HepG2 (cell line): ENCODE results near the gene TCF12. TPM values are rescaled to one million over a fixed set of nuclear protein-coding genes. Genes with fewer than 3 reads are reported as not detected.
A peak's percentile ranks its signal among the peaks of the same experiment; 100 is the strongest.

Experiments used
- ATAC-seq: fragments of 200-7000 bp; cut with Tn5 transposase; 3 replicates; pipeline ENCODE4 v1.9.1; 2020; ENCODE audit warnings: mild to moderate bottlenecking, moderate library complexity
- BruUV-seq: library from RNA; stranded (reverse); fragments of 400-500 nt; replicated peaks from 2 replicates; lab custom pipeline; 2021; lab: Mats Ljungman, UMichigan
- CTCF ChIA-PET: fragments of 300-600 bp; formaldehyde crosslinking; extraction: SDS; loops from one replicate; lab custom pipeline; 2021; ENCODE audit warnings: low total read pairs, inconsistent platforms, low intra/inter-chr PET ratio; lab: Yijun Ruan, JAX
- POLR2A ChIA-PET: fragments of 350-600 bp; sonication (Branson Sonifier 250); formaldehyde crosslinking; loops from one replicate; lab custom pipeline; 2020; ENCODE audit warnings: antibody characterized with exemption, inconsistent platforms; lab: Yijun Ruan, JAX
- DNase-seq: peaks from one replicate; pipeline ENCODE4 v3.0.0-alpha.2; 2015; ENCODE audit warnings: low spot score
- FAIRE-seq: peaks from 3 replicates; lab custom pipeline; 2011; peaks lifted over from hg19 to GRCh38; lab: Jason Lieb, UNC
- H2AFZ ChIP-seq: one replicate; pipeline ENCODE4 v1.6.1; 2011; ENCODE audit warnings: low read length, inconsistent platforms
- H3K27ac ChIP-seq: fragments of 300-600 bp; 3 replicates; pipeline ENCODE4 v1.8.0; 2011; ENCODE audit warnings: mixed run types, mild to moderate bottlenecking, mixed read lengths, low read length, inconsistent platforms; ENCODE audit not compliant: insufficient read depth; ENCODE audit errors: extremely low read length
- H3K27me3 ChIP-seq, 2 experiments: fragments of 200-600 bp in 1 of 2; 2 replicates in 1 of 2; 3 replicates in 1 of 2; pipeline versions ENCODE4 v1.6.0 to v1.8.0; 2011; ENCODE audit warnings: low read length in 2 of 2, mild to moderate bottlenecking in 2 of 2, moderate library complexity in 2 of 2, inconsistent platforms in 1 of 2; ENCODE audit not compliant: insufficient read depth in 2 of 2, control insufficient read depth in 1 of 2
- H3K36me3 ChIP-seq, 2 experiments: fragments of 200-600 bp in 1 of 2; replicated peaks in 1 of 2; 2 replicates in 1 of 2; 3 replicates in 1 of 2; pipeline versions ENCODE4 v1.5.1 to v1.8.0; 2011; ENCODE audit warnings: low read length in 2 of 2, inconsistent platforms in 1 of 2; ENCODE audit not compliant: insufficient read depth in 2 of 2, control insufficient read depth in 1 of 2
- H3K4me1 ChIP-seq: 2 replicates; pipeline ENCODE4 v1.5.1; 2012; ENCODE audit warnings: low read length, inconsistent platforms; ENCODE audit not compliant: insufficient read depth
- H3K4me2 ChIP-seq: 2 replicates; pipeline ENCODE4 v1.6.0; 2011; ENCODE audit warnings: low read depth, low read length, inconsistent platforms
- H3K4me3 ChIP-seq, 3 experiments: fragments of 200-600 bp in 1 of 3; sonication (generic), shearing (Covaris generic) in 1 of 3; replicated peaks in 1 of 3; 2 replicates each; pipeline ENCODE4 v1.5.1; 2011 to 2016; ENCODE audit warnings: low read length in 3 of 3, inconsistent platforms in 2 of 3, low read depth in 2 of 3, mild to moderate bottlenecking in 2 of 3, control low read depth in 1 of 3, mixed read lengths in 1 of 3; ENCODE audit not compliant: insufficient read depth in 1 of 3
- H3K79me2 ChIP-seq: one replicate; pipeline ENCODE4 v1.6.1; 2011; ENCODE audit warnings: low read length, inconsistent platforms; ENCODE audit not compliant: insufficient read depth
- H3K9ac ChIP-seq: 2 replicates; pipeline ENCODE4 v1.6.0; 2011; ENCODE audit warnings: mild to moderate bottlenecking, low read depth, low read length, inconsistent platforms; ENCODE audit not compliant: insufficient read depth
- H3K9me3 ChIP-seq: 2 replicates; pipeline ENCODE4 v1.5.1; 2012; ENCODE audit warnings: mild to moderate bottlenecking, low read length
- H4K20me1 ChIP-seq: 2 replicates; pipeline ENCODE4 v1.6.0; 2011; ENCODE audit warnings: inconsistent platforms, mild to moderate bottlenecking, low read length, moderate library complexity; ENCODE audit not compliant: insufficient read depth
- E2F1 ChIP-seq: sonication (generic); formaldehyde crosslinking; IDR thresholded peaks from 2 replicates; pipeline ENCODE4 v1.5.0; 2020; ENCODE audit warnings: missing genetic modification reagents
- FLYWCH1 ChIP-seq: sonication (generic); formaldehyde crosslinking; IDR thresholded peaks from 2 replicates; pipeline ENCODE4 v1.8.1; 2023; ENCODE audit warnings: mild to moderate bottlenecking, missing genetic modification reagents
- FOXC1 ChIP-seq: sonication (generic); formaldehyde crosslinking; IDR thresholded peaks from 2 replicates; pipeline ENCODE4 v1.8.0; 2022; ENCODE audit warnings: mild to moderate bottlenecking, missing genetic modification reagents, borderline replicate concordance
- HHEX ChIP-seq: IDR thresholded peaks from 2 replicates; pipeline ENCODE4 v1.6.1; 2016; ENCODE audit warnings: control low read depth
- HOXA3 ChIP-seq: sonication (generic); formaldehyde crosslinking; IDR thresholded peaks from 2 replicates; pipeline ENCODE4 v1.5.0; 2020; ENCODE audit warnings: missing genetic modification reagents
- PLRG1 ChIP-seq: fragments of 450-650 bp; conservative IDR thresholded peaks from 2 replicates; pipeline ENCODE4 v1.6.1; 2016
- RXRB ChIP-seq: IDR thresholded peaks from 2 replicates; pipeline ENCODE4 v1.6.1; 2016; ENCODE audit warnings: borderline replicate concordance, missing genetic modification reagents, missing compliant biosample characterization
- SALL2 ChIP-seq: sonication (generic); formaldehyde crosslinking; IDR thresholded peaks from 2 replicates; pipeline ENCODE4 v1.8.1; 2023; ENCODE audit warnings: mild to moderate bottlenecking, missing genetic modification reagents, inconsistent platforms
- SKIL ChIP-seq: sonication (generic); formaldehyde crosslinking; IDR thresholded peaks from 2 replicates; pipeline ENCODE4 v1.8.0; 2022; ENCODE audit warnings: missing genetic modification reagents, mild to moderate bottlenecking, moderate library complexity, borderline replicate concordance
- ZBTB37 ChIP-seq: sonication (generic); formaldehyde crosslinking; IDR thresholded peaks from 2 replicates; pipeline ENCODE4 v1.4.0; 2020; ENCODE audit warnings: mild to moderate bottlenecking, missing genetic modification reagents
- ZNF280B ChIP-seq: sonication (generic); formaldehyde crosslinking; IDR thresholded peaks from 2 replicates; pipeline ENCODE4 v1.5.0; 2020; ENCODE audit warnings: missing genetic modification reagents, mild to moderate bottlenecking, borderline replicate concordance
- ZNF441 ChIP-seq: sonication (generic); formaldehyde crosslinking; IDR thresholded peaks from 2 replicates; pipeline ENCODE4 v1.7.0; 2021; ENCODE audit warnings: missing genetic modification reagents, borderline replicate concordance
- ZNF550 ChIP-seq: sonication (generic); formaldehyde crosslinking; IDR thresholded peaks from 2 replicates; pipeline ENCODE4 v1.4.0; 2020; ENCODE audit warnings: mild to moderate bottlenecking, missing genetic modification reagents, borderline replicate concordance
- ZNF816 ChIP-seq: sonication (generic); formaldehyde crosslinking; IDR thresholded peaks from 2 replicates; pipeline ENCODE4 v1.8.0; 2022; ENCODE audit warnings: missing genetic modification reagents, mild to moderate bottlenecking, borderline replicate concordance
- ZNF83 ChIP-seq: sonication (generic); formaldehyde crosslinking; IDR thresholded peaks from 2 replicates; pipeline ENCODE4 v1.4.0; 2020; ENCODE audit warnings: missing genetic modification reagents, mild to moderate bottlenecking, borderline replicate concordance
- ZNF891 ChIP-seq: sonication (generic); formaldehyde crosslinking; IDR thresholded peaks from 2 replicates; pipeline ENCODE4 v1.5.0; 2020; ENCODE audit warnings: mild to moderate bottlenecking, missing genetic modification reagents
- ZSCAN9 ChIP-seq: IDR thresholded peaks from 2 replicates; pipeline ENCODE4 v1.6.1; 2016; ENCODE audit warnings: borderline replicate concordance
- WGBS: methylation state at CpG from one replicate; pipeline ENCODE4 v1.1.6; 2017; ENCODE audit warnings: low lambda C conversion rate; 5-methylcytosine and 5-hydroxymethylcytosine counted together
- in situ Hi-C: cut with HindIII; loops from 2 replicates; pipeline ENCODE4 v1.10.0; 2017; ENCODE audit warnings: low pct_unique_long_range_greater_than_20kb; ENCODE audit not compliant: extremely low pct_ligation_motif_present
- intact Hi-C: fragments of 100-400 bp; cut with micrococcal nuclease; formaldehyde crosslinking; loops from one replicate; pipeline ENCODE4 v1.10.0; 2022; ENCODE audit not compliant: unreplicated experiment
- polyA plus RNA-seq, 8 experiments: library from polyadenylated mRNA; depleted of rRNA in 3 of 8; stranded (reverse) in 7 of 8; unstranded in 1 of 8; fragments of >200 nt; fragmentation: Illumina TruSeq in 4 of 8; extraction: Trizol in 4 of 8; gene quantifications; 2 replicates each; pipeline versions ENCODE4 v1.2.1 to v1.2.3, GENCODE V29; 2011 to 2016; ENCODE audit warnings: low read depth in 4 of 8, missing spikeins in 1 of 8, mixed read lengths in 1 of 8; ENCODE audit not compliant: insufficient read depth in 1 of 8
- total RNA-seq, 5 experiments: library from RNA; depleted of rRNA; stranded (reverse); fragments of >200 nt; fragmentation: Illumina TruSeq; extraction: Trizol; gene quantifications; 2 replicates each; pipeline ENCODE4 v1.2.3, GENCODE V29; 2016; ENCODE audit warnings: low read depth in 1 of 5

Gene TCF12
- total and polyA plus RNA-seq, 2 of the 13 experiments (the other 11 are each of a cell fraction or from before 2014, with no cell fraction given), result 48.6 to 51.1 TPM

GRCh38 chr15:56886932-56887781 is 31.3 kb upstream of the TCF12 start:
- peak overlapping the region; percentile 95 for H3K4me2 ChIP-seq
- intact Hi-C loops, result loop anchor here (1.0 kb wide), 1 partner anchor 31 kb away; the partner anchor contains the start of gene TCF12
- ChIA-PET POLR2A (interaction anchor here (0.6 to 3.1 kb wide), 11 partner anchors 13 to 146 kb away, joined by 3 to 60 read pairs (median 3); partner anchors contain the start of gene TCF12), CTCF (no interaction called here)
- H2AFZ ChIP-seq, result peak overlapping the region; percentile 71
- H3K27ac ChIP-seq, result peak overlapping the region; percentile 96
- no peaks in the 10 kb centered on the region for H3K79me2 ChIP-seq
- H4K20me1 ChIP-seq, result no peaks in the 10 kb centered on the region
- no TSS peak for BruUV-seq
- ATAC-seq, result peak; percentile 96
- WGBS, result under 1% methylated on average over 19 of the region's 78 CpGs
- peak; percentile 76 for FAIRE-seq
- H3K9ac ChIP-seq, result peak overlapping the region; percentile 87
- H3K4me3 ChIP-seq, result peak overlapping the region; percentile 54 to 73 (median 72)
- H3K27me3 ChIP-seq, result no peaks in the 10 kb centered on the region; a peak in 1 of 5 replicates
- in situ Hi-C loops, result no loop called here
- peak; percentile 88 for DNase-seq
- H3K9me3 ChIP-seq, result no peaks in the 10 kb centered on the region
- H3K4me1 ChIP-seq, result peaks cover 27% of the 10 kb centered on the region
- H3K36me3 ChIP-seq, result no peaks in the 10 kb centered on the region
- TF ChIP-seq HHEX (CRISPR knock-in tag), result no peak
- TF ChIP-seq HOXA3 (CRISPR knock-in tag), result peak; percentile 95
- 0 out of 2 replicates have a peak, but pooled peaks have one; percentile 49 for TF ChIP-seq ZNF83
- TF ChIP-seq E2F1, result peak; percentile 87
- TF ChIP-seq RXRB (CRISPR knock-in tag), result peak; percentile 37
- TF ChIP-seq ZNF816 (CRISPR knock-in tag), result peak; percentile 97; the same call in 1 of the 2 replicates
- TF ChIP-seq FLYWCH1, result peak; percentile 71; the same call in 1 of the 2 replicates
- peak; percentile 94 for TF ChIP-seq ZNF280B (CRISPR knock-in tag)
- TF ChIP-seq ZBTB37 (CRISPR knock-in tag), result peak; percentile 56; the same call in 1 of the 2 replicates
- peak; percentile 85; the same call in 1 of the 2 replicates for TF ChIP-seq ZNF441 (CRISPR knock-in tag)
- peak; percentile 97 for TF ChIP-seq FOXC1 (CRISPR knock-in tag)
- TF ChIP-seq ZNF550, result no peak
- TF ChIP-seq PLRG1, result no peak
- TF ChIP-seq ZNF891 (CRISPR knock-in tag), result peak; percentile 86
- TF ChIP-seq SALL2 (CRISPR knock-in tag), result peak; percentile 61; the same call in 1 of the 2 replicates
- peak; percentile 63; the same call in 1 of the 2 replicates for TF ChIP-seq SKIL (CRISPR knock-in tag)
- TF ChIP-seq ZSCAN9 (CRISPR knock-in tag), result peak; percentile 79
